IMR-90 (cell line): ENCODE measurements around the gene IRAK1. TPM values are rescaled to one million over a fixed set of nuclear protein-coding genes. Genes with fewer than 3 reads are reported as not detected.

Experiments used
- ATAC-seq: fragments of 200-7000 bp; cut with Tn5 transposase; 2 replicates; pipeline ENCODE4 v1.9.1; 2020; ENCODE audit warnings: low read depth, mild to moderate bottlenecking, moderate library complexity
- BruUV-seq: library from RNA; stranded (reverse); fragments of 400-500 nt; replicated peaks from 2 replicates; lab custom pipeline; 2021; lab: Mats Ljungman, UMichigan
- CTCF ChIA-PET: fragments of 300-600 bp; formaldehyde crosslinking; extraction: SDS; loops from one replicate; lab custom pipeline; 2021; ENCODE audit warnings: antibody characterized with exemption; lab: Yijun Ruan, JAX
- POLR2A ChIA-PET: fragments of 300-600 bp; sonication (Branson Sonifier 250); formaldehyde crosslinking; loops from one replicate; lab custom pipeline; 2022; ENCODE audit warnings: antibody characterized with exemption; ENCODE audit not compliant: unreplicated experiment; lab: Charles Lee
- DNase-seq: peaks from one replicate; pipeline ENCODE4 v3.0.0; 2013
- H2AFZ ChIP-seq: replicated peaks from 2 replicates; pipeline ENCODE3; 2013; ENCODE audit warnings: low read length, mild to moderate bottlenecking; ENCODE audit not compliant: poor library complexity
- H2AK5ac ChIP-seq: 2 replicates; pipeline ENCODE4 v1.6.1; 2013; ENCODE audit warnings: low read depth, low read length, inconsistent platforms
- H2AK9ac ChIP-seq: replicated peaks from 2 replicates; pipeline ENCODE3; 2013; ENCODE audit warnings: mild to moderate bottlenecking, low read depth, low read length, moderate library complexity; ENCODE audit not compliant: poor library complexity
- H2BK120ac ChIP-seq: 2 replicates; pipeline ENCODE4 v1.6.1; 2013; ENCODE audit warnings: low read depth, low read length, inconsistent platforms
- H2BK15ac ChIP-seq: 3 replicates; pipeline ENCODE4 v1.6.1; 2013; ENCODE audit warnings: low read depth, low read length, inconsistent platforms
- H2BK20ac ChIP-seq: 2 replicates; pipeline ENCODE4 v1.6.1; 2013; ENCODE audit warnings: low read depth, mild to moderate bottlenecking, inconsistent platforms, low read length, moderate library complexity
- H2BK5ac ChIP-seq: 2 replicates; pipeline ENCODE4 v1.6.1; 2013; ENCODE audit warnings: mild to moderate bottlenecking, low read depth, low read length, inconsistent platforms; ENCODE audit not compliant: poor library complexity, severe bottlenecking
- H3K14ac ChIP-seq: replicated peaks from 2 replicates; pipeline ENCODE4 v1.6.1; 2013; ENCODE audit warnings: low read depth, low read length, inconsistent platforms
- H3K18ac ChIP-seq: 2 replicates; pipeline ENCODE4 v1.6.1; 2013; ENCODE audit warnings: low read depth, low read length, control low read depth
- H3K23ac ChIP-seq: 2 replicates; pipeline ENCODE4 v1.6.1; 2013; ENCODE audit warnings: low read depth, low read length, inconsistent platforms
- H3K27ac ChIP-seq: 2 replicates; pipeline ENCODE4 v1.5.1; 2013; ENCODE audit warnings: mild to moderate bottlenecking, control low read depth, low read length; ENCODE audit not compliant: insufficient read depth
- H3K27me3 ChIP-seq: 2 replicates; pipeline ENCODE4 v1.6.1; 2013; ENCODE audit warnings: low read length; ENCODE audit not compliant: control insufficient read depth, insufficient read depth
- H3K36me3 ChIP-seq: 2 replicates; pipeline ENCODE4 v1.6.1; 2013; ENCODE audit warnings: low read length, mixed read lengths; ENCODE audit not compliant: control insufficient read depth, insufficient read depth
- H3K4ac ChIP-seq: 2 replicates; pipeline ENCODE4 v1.6.1; 2013; ENCODE audit warnings: low read depth, low read length, inconsistent platforms
- H3K4me1 ChIP-seq: 2 replicates; pipeline ENCODE4 v1.6.1; 2013; ENCODE audit warnings: low read length, mixed read lengths; ENCODE audit not compliant: control insufficient read depth, insufficient read depth
- H3K4me2 ChIP-seq: 2 replicates; pipeline ENCODE4 v1.6.1; 2013; ENCODE audit warnings: low read depth, mild to moderate bottlenecking, control low read depth, low read length, moderate library complexity
- H3K4me3 ChIP-seq: 2 replicates; pipeline ENCODE4 v1.5.1; 2013; ENCODE audit warnings: low read depth, mild to moderate bottlenecking, control low read depth, low read length, moderate library complexity; ENCODE audit not compliant: insufficient read depth
- H3K56ac ChIP-seq: 2 replicates; pipeline ENCODE4 v1.6.1; 2013; ENCODE audit warnings: low read length, inconsistent platforms; ENCODE audit not compliant: insufficient read depth; ENCODE audit errors: extremely low read depth
- H3K79me1 ChIP-seq, 2 experiments: 2 replicates each; pipeline ENCODE4 v1.6.1; 2013; ENCODE audit warnings: low read length in 2 of 2, inconsistent platforms in 1 of 2, low read depth in 1 of 2
- H3K9ac ChIP-seq: 2 replicates; pipeline ENCODE4 v1.6.1; 2013; ENCODE audit warnings: low read depth, low read length, control low read depth
- H3K9me1 ChIP-seq: 2 replicates; pipeline ENCODE4 v1.6.1; 2013; ENCODE audit warnings: low read length, inconsistent platforms; ENCODE audit not compliant: insufficient read depth
- H3K9me3 ChIP-seq: 2 replicates; pipeline ENCODE4 v1.6.1; 2013; ENCODE audit warnings: low read length; ENCODE audit not compliant: control insufficient read depth, insufficient read depth
- H4K20me1 ChIP-seq: 2 replicates; pipeline ENCODE4 v1.6.1; 2013; ENCODE audit warnings: low read length, inconsistent platforms; ENCODE audit not compliant: insufficient read depth
- H4K5ac ChIP-seq: 2 replicates; pipeline ENCODE4 v1.6.1; 2013; ENCODE audit warnings: mild to moderate bottlenecking, low read depth, low read length, control low read depth
- H4K8ac ChIP-seq, 2 experiments: 2 replicates each; pipeline ENCODE4 v1.6.1; 2013; ENCODE audit warnings: low read depth in 2 of 2, low read length in 2 of 2, control low read depth in 1 of 2, inconsistent platforms in 1 of 2
- H4K91ac ChIP-seq: 2 replicates; pipeline ENCODE4 v1.6.1; 2013; ENCODE audit warnings: low read depth, low read length, inconsistent platforms; ENCODE audit not compliant: insufficient read depth
- FOS ChIP-seq: fragments of 150-350 bp; IDR thresholded peaks from 2 replicates; pipeline ENCODE4 v1.6.1; 2016; ENCODE audit warnings: low read depth, low read length
- RFX5 ChIP-seq: IDR thresholded peaks from 2 replicates; pipeline ENCODE4 v1.8.0; 2012; ENCODE audit warnings: low read depth, mild to moderate bottlenecking, low read length, moderate library complexity
- SMC3 ChIP-seq: fragments of 150-350 bp; IDR thresholded peaks from 2 replicates; pipeline ENCODE4 v1.6.1; 2016; ENCODE audit warnings: low read depth, mild to moderate bottlenecking, antibody characterized with exemption, low read length, moderate library complexity
- WGBS, 2 experiments: methylation state at CpG; one replicate each; pipeline versions ENCODE4 v1.1.5 to v1.1.7; 2013; ENCODE audit warnings: missing lambda C conversion rate in 2 of 2; ENCODE audit not compliant: insufficient read length in 1 of 2; ENCODE audit errors: extremely low coverage in 2 of 2; 5-methylcytosine and 5-hydroxymethylcytosine counted together
- dilution Hi-C: fragments of 300-500 bp; cut with HindIII; formaldehyde crosslinking; loops from one replicate; pipeline ENCODE4 v1.14.3; 2018; ENCODE audit warnings: low sequenced_read_pairs; ENCODE audit not compliant: unreplicated experiment
- in situ Hi-C: fragments of 300-500 bp; cut with MboI; formaldehyde crosslinking; loops from 3 replicates; pipeline ENCODE4 v1.14.3; 2019; ENCODE audit warnings: low sequenced_read_pairs, inconsistent platforms, mixed read lengths
- intact Hi-C: fragments of 100-400 bp; cut with micrococcal nuclease; formaldehyde crosslinking; loops from 2 replicates; pipeline ENCODE4 v1.10.0; 2022
- polyA plus RNA-seq, 3 experiments: library from polyadenylated mRNA; depleted of rRNA; stranded (reverse); fragments of >200 nt; gene quantifications; 2 replicates each; pipeline ENCODE4 v1.2.3, GENCODE V29; 2012; ENCODE audit warnings: low replicate concordance in 1 of 3
- total RNA-seq: library from RNA; depleted of rRNA; stranded (reverse); fragments of >200 nt; gene quantifications from 2 replicates; pipeline ENCODE4 v1.2.3, GENCODE V29; 2012
- TF ChIP-seq, protein P1 (sequence below): fragments of 150-350 bp; IDR thresholded peaks from 2 replicates; pipeline ENCODE4 v1.6.1; 2017; ENCODE audit warnings: mild to moderate bottlenecking, antibody characterized with exemption, low read length, low read depth

IRAK1 gene
- total and polyA plus RNA-seq, 2 of the 4 experiments (the other 2 are of a cell fraction), result 33.3 to 50.2 TPM

GRCh38 chrX:154030715-154031305 is 11.1 kb upstream of the IRAK1 start:
- TF ChIP-seq FOS (no peak), RFX5 (no peak), SMC3 (no peak)
- TF ChIP-seq, protein P1, sequence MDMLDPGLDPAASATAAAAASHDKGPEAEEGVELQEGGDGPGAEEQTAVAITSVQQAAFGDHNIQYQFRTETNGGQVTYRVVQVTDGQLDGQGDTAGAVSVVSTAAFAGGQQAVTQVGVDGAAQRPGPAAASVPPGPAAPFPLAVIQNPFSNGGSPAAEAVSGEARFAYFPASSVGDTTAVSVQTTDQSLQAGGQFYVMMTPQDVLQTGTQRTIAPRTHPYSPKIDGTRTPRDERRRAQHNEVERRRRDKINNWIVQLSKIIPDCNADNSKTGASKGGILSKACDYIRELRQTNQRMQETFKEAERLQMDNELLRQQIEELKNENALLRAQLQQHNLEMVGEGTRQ, result no peak
- no peak overlapping the region for H3K18ac ChIP-seq

More at GRCh38 chrX:154030715-154031305, 11.1 kb upstream of the IRAK1 start:
- H3K36me3 ChIP-seq, result peaks cover 18% of the 10 kb centered on the region
- no peak overlapping the region for H3K4me3 ChIP-seq
- in situ Hi-C loops (no loop called here), dilution Hi-C loops (no loop called here), intact Hi-C loops (no loop called here)
- H3K4ac ChIP-seq, result no peak overlapping the region
- H4K8ac ChIP-seq, result no peak overlapping the region
- no peak overlapping the region for H4K5ac ChIP-seq
- no peak overlapping the region for H3K4me2 ChIP-seq
- H2AK5ac ChIP-seq, result no peak overlapping the region
- no peak overlapping the region for H3K27ac ChIP-seq
- H2AFZ ChIP-seq, result no peak overlapping the region
- no peak overlapping the region for H3K23ac ChIP-seq
- ChIA-PET CTCF (no interaction called here), POLR2A (no interaction called here)
- peaks cover 26% of the 10 kb centered on the region for H4K20me1 ChIP-seq
- no peak overlapping the region for H2BK15ac ChIP-seq
- no peak overlapping the region for H4K91ac ChIP-seq
- no peak for DNase-seq
- no peak overlapping the region for H2BK5ac ChIP-seq
- 85% methylated on average over 23 of the region's 29 CpGs; no CpG with 5 or more reads in 1 of the 2 experiments for WGBS, 2 experiments
- H2BK20ac ChIP-seq, result no peak overlapping the region
- H2AK9ac ChIP-seq, result no peak overlapping the region
- no peak overlapping the region for H3K9ac ChIP-seq
- H3K27me3 ChIP-seq, result no peaks in the 10 kb centered on the region
- peaks cover 3% of the 10 kb centered on the region for H3K4me1 ChIP-seq
- H3K56ac ChIP-seq, result no peak overlapping the region
- H3K9me1 ChIP-seq, result peaks cover 8% of the 10 kb centered on the region; the same call in 1 of the 2 replicates
- peaks cover 18 to 34% of the 10 kb centered on the region in 2 experiments; a peak in 3 of 4 replicates for H3K79me1 ChIP-seq
- H2BK120ac ChIP-seq, result no peak overlapping the region
- no peak overlapping the region for H3K14ac ChIP-seq
- no peak for ATAC-seq
- BruUV-seq, result no TSS peak
- H3K9me3 ChIP-seq, result no peaks in the 10 kb centered on the region
